ENCODE data around the gene DGAT2. TPM values are rescaled to one million over a fixed set of nuclear protein-coding genes. Genes with fewer than 3 reads are reported as not detected.

DGAT2 gene
- total RNA-seq, 1 donor from 2014 or later = 1.7 TPM

GRCh38 chr11:75836417-75836816, 67.8 kb downstream of the DGAT2 start:
- Mint-ChIP-seq H3K4me3 (no peak overlapping the region), H3K9me3 (no peaks in the 10 kb centered on the region), H3K27me3 (ENCODE audit: insufficient read depth, low read depth) (no peaks in the 10 kb centered on the region), H3K27ac (no peak overlapping the region), H3K4me1 (peaks cover 3% of the 10 kb centered on the region), H3K36me3 (peaks cover 2% of the 10 kb centered on the region)
- H3K9me3 ChIP-seq (ENCODE audit: low read depth) = no peaks in the 10 kb centered on the region
- H2AFZ ChIP-seq (replicated peaks) = no peak overlapping the region
- TF ChIP-seq CTCF (IDR thresholded peaks at IDR 0.05) (no peak), EZH2phosphoT487 (IDR thresholded peaks at IDR 0.05) (no peak), EZH2 (IDR thresholded peaks at IDR 0.05) (no peak)
- peaks cover 5% of the 10 kb centered on the region for H4K20me1 ChIP-seq (ENCODE audit: low read depth)
- no peaks in the 10 kb centered on the region for H3K4me1 ChIP-seq
- DNase-seq (ENCODE audit: low spot score) = no peak
- no peak overlapping the region for H3K4me3 ChIP-seq
- no peak overlapping the region for H3K4me2 ChIP-seq
- H3K36me3 ChIP-seq = no peaks in the 10 kb centered on the region
- peaks cover 20% of the 10 kb centered on the region for H3K79me2 ChIP-seq (ENCODE audit: low read depth)
- H3K9ac ChIP-seq = no peak overlapping the region
- H3F3A ChIP-seq (ENCODE audit: low read depth) = no peaks in the 10 kb centered on the region
- H3K27me3 ChIP-seq = no peaks in the 10 kb centered on the region
- no peak overlapping the region for H3K27ac ChIP-seq

- Histone ChIP-seq H3K27ac (no peak overlapping the region), H3K9ac (no peak overlapping the region), H3K4me2 (no peak overlapping the region), H3K4me3 (no peak overlapping the region), H3K4me1 (no peaks in the 10 kb centered on the region), H3K79me2 (ENCODE audit: low read depth) (peaks cover 36% of the 10 kb centered on the region), H3K36me3 (no peaks in the 10 kb centered on the region), H4K20me1 (ENCODE audit: low read depth) (peaks cover 5% of the 10 kb centered on the region), H2AFZ (replicated peaks) (no peak overlapping the region), H3K27me3 (no peaks in the 10 kb centered on the region), H3K9me3 (ENCODE audit: low read depth) (no peaks in the 10 kb centered on the region), H3F3A (ENCODE audit: low read depth) (no peaks in the 10 kb centered on the region)
- no peak overlapping the region for H3K4me3 Mint-ChIP-seq
- TF ChIP-seq EZH2 (IDR thresholded peaks at IDR 0.05) (no peak), CTCF (IDR thresholded peaks at IDR 0.05) (no peak), EZH2phosphoT487 (IDR thresholded peaks at IDR 0.05) (no peak)
- H3K27me3 Mint-ChIP-seq (ENCODE audit: insufficient read depth, low read depth) = no peaks in the 10 kb centered on the region
- H3K27ac Mint-ChIP-seq = no peak overlapping the region
- no peak for DNase-seq (ENCODE audit: low spot score)
- H3K36me3 Mint-ChIP-seq = no peaks in the 10 kb centered on the region
- H3K4me1 Mint-ChIP-seq = peaks cover 3% of the 10 kb centered on the region
- H3K9me3 Mint-ChIP-seq = no peaks in the 10 kb centered on the region
These were observed 71.3 kb downstream of the DGAT2 start for GRCh38 chr11:75839851-75840250.

- no peaks in the 10 kb centered on the region for H3F3A ChIP-seq (ENCODE audit: low read depth)
- H3K4me3 Mint-ChIP-seq = no peak overlapping the region
- H3K27me3 ChIP-seq = no peaks in the 10 kb centered on the region
- no peaks in the 10 kb centered on the region for H3K9me3 ChIP-seq (ENCODE audit: low read depth)
- H4K20me1 ChIP-seq (ENCODE audit: low read depth) = peaks cover 5% of the 10 kb centered on the region
- H3K4me1 ChIP-seq = no peaks in the 10 kb centered on the region
- H3K27ac Mint-ChIP-seq = no peak overlapping the region
- H3K27me3 Mint-ChIP-seq (ENCODE audit: insufficient read depth, low read depth) = no peaks in the 10 kb centered on the region
- no peak for TF ChIP-seq CTCF (IDR thresholded peaks at IDR 0.05)
- TF ChIP-seq EZH2 (IDR thresholded peaks at IDR 0.05) = no peak
- no peak for TF ChIP-seq EZH2phosphoT487 (IDR thresholded peaks at IDR 0.05)
- H2AFZ ChIP-seq (replicated peaks) = no peak overlapping the region
- H3K27ac ChIP-seq = no peak overlapping the region
- no peaks in the 10 kb centered on the region for H3K9me3 Mint-ChIP-seq
- H3K9ac ChIP-seq = no peak overlapping the region
- H3K36me3 ChIP-seq = no peaks in the 10 kb centered on the region
- H3K4me3 ChIP-seq = no peak overlapping the region
- peaks cover 3% of the 10 kb centered on the region for H3K4me1 Mint-ChIP-seq
- no peak overlapping the region for H3K4me2 ChIP-seq
- H3K79me2 ChIP-seq (ENCODE audit: low read depth) = peaks cover 43% of the 10 kb centered on the region
- DNase-seq (ENCODE audit: low spot score) = no peak
- H3K36me3 Mint-ChIP-seq = no peaks in the 10 kb centered on the region
These were observed 71.9 kb downstream of the DGAT2 start for GRCh38 chr11:75840522-75840921.

Data from neural progenitor cell (in vitro differentiated cells).